ENCODE measurements around the gene MSL3.

DNA sequence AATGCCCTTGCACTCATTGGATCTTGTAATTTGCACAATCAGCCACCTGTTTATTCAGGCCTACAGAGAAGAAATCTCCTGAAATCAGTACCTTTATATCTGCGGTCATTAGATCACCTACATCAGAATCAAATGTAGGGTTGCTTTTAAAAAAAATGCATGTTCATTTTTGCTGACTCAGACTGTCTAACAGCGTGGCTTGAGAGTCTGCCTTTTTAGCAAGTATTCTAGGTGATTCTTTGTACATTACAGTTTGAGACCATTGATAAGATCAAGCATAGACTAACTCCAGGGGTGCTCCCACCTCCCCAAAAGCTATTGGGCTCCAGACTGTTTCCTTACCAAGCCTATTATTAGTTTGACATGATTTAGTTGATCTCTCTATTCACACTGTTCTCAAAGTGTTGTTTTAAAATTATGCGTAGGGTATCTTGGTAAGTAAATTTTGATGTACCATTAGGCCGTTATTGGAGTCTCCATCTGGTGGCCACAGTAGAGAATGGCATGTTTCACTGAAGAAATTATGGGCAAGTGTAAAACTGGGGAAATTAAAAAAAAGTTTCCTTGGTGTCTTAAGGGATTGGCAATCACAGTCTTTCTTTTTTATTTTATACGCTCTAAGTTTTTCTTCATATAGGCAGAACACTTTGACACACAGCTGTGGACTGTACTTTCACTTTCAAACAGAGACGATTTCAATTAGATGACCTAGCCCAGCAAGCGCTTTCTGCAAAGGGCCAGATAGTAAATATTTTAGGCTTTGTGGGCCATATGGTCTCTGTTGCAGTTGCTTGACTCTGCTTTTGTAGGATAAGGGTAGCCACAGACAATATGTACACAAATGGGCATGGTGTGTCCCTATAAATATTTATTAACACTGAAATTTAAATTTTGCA, 33.7 kb upstream of the MSL3 start:
- peak in 6 of 7 experiments; percentile 47 to 66 (median 51) for TF ChIP-seq CTCF (IDR thresholded peaks at IDR 0.05)
- no peak for TF ChIP-seq POLR2A (IDR thresholded peaks at IDR 0.05)
